NCI-H1436 (cell line): ENCODE measurements around the gene MR1.

Experiments
- DNase-seq: peaks from one replicate; lab custom pipeline; 2025; lab: John Stamatoyannopoulos, UW

MR1 gene

DNA sequence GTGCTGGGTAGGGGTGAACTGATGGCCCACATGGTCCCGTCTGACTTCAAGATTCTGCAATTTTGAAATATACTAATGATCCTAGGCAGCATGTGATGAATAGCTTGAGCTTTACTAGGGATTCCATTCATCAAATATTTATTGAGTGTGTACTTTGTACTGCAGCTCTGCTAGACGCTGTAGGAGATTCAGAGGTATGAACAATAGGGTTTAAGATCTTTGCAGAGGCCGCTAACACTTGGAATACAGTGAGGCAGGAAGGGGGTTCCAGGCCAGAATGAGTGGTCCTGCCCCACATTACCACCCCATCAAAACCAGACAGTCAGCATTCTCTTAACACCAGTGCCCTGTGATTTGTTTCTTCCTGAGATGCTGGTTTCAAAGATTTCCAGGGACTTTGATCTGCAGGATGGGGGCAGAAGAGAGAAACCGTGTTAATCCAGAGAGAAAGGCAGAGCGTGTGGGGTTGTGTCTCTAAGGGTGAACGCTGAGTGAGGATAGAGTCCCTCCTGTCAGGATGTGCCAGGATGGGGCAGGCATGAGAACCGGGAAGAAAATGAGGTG, 74.6 kb downstream of the MR1 start:
- DNase-seq, result no peak

- no peak for DNase-seq
These were observed 76.2 kb downstream of the MR1 start for GRCh38 chr1:181110013-181110412.
